H1 (cell line): ENCODE data around the gene DEFB110. TPM values are rescaled to one million over a fixed set of nuclear protein-coding genes. Genes with fewer than 3 reads are reported as not detected.

Source experiments
- CTCF ChIA-PET: fragments of 300-600 bp; sonication (Branson Sonifier 250); formaldehyde crosslinking; loops from one replicate; lab custom pipeline; 2021; ENCODE audit not compliant: partially characterized antibody; lab: Charles Lee
- POLR2A ChIA-PET: fragments of 300-600 bp; sonication (Branson Sonifier 250); formaldehyde crosslinking; loops from one replicate; lab custom pipeline; 2021; ENCODE audit warnings: inconsistent platforms; ENCODE audit not compliant: partially characterized antibody; lab: Charles Lee
- DNase-seq, 2 experiments: peaks; one replicate each; pipeline versions ENCODE4 v3.0.0 to v3.0.0-alpha.2; 2010 to 2022; ENCODE audit warnings: low spot score in 2 of 2, low read depth in 1 of 2, mixed read lengths in 1 of 2
- FAIRE-seq: peaks from 2 replicates; lab custom pipeline; 2011; peaks lifted over from hg19 to GRCh38; lab: Jason Lieb, UNC
- H2AFZ ChIP-seq: 2 replicates; pipeline ENCODE4 v1.8.1; 2012; ENCODE audit warnings: low read length, inconsistent platforms
- H2AK5ac ChIP-seq: 2 replicates; pipeline ENCODE4 v1.6.1; 2013; ENCODE audit warnings: low read depth, low read length
- H2BK120ac ChIP-seq: replicated peaks from 2 replicates; pipeline ENCODE3; 2013; ENCODE audit warnings: low read depth, low read length, inconsistent platforms
- H2BK12ac ChIP-seq: 2 replicates; pipeline ENCODE4 v1.6.1; 2013; ENCODE audit warnings: low read depth, low read length
- H2BK15ac ChIP-seq: 2 replicates; pipeline ENCODE4 v1.6.1; 2013; ENCODE audit warnings: low read length
- H2BK20ac ChIP-seq: 2 replicates; pipeline ENCODE4 v1.6.1; 2013; ENCODE audit warnings: low read length
- H2BK5ac ChIP-seq: 2 replicates; pipeline ENCODE4 v1.6.1; 2013; ENCODE audit warnings: low read depth, low read length
- H3K14ac ChIP-seq: 2 replicates; pipeline ENCODE4 v1.6.1; 2013; ENCODE audit warnings: inconsistent platforms; ENCODE audit not compliant: insufficient read length
- H3K18ac ChIP-seq: 2 replicates; pipeline ENCODE4 v1.6.1; 2013; ENCODE audit warnings: low read length; ENCODE audit errors: extremely low read depth
- H3K23ac ChIP-seq: 2 replicates; pipeline ENCODE4 v1.6.1; 2013; ENCODE audit warnings: inconsistent platforms; ENCODE audit not compliant: insufficient read length
- H3K23me2 ChIP-seq: 2 replicates; pipeline ENCODE4 v1.6.1; 2013; ENCODE audit warnings: low read depth, low read length
- H3K27ac ChIP-seq: 2 replicates; pipeline ENCODE4 v1.6.1; 2011; ENCODE audit warnings: low read depth, low read length, inconsistent platforms
- H3K27me3 ChIP-seq, 4 experiments: replicated peaks in 1 of 4; 1 replicate in 1 of 4; 2 replicates in 3 of 4; pipeline versions ENCODE4 v1.6.1 to v1.8.1; 2011 to 2013; ENCODE audit warnings: low read length in 3 of 4, mild to moderate bottlenecking in 3 of 4, inconsistent platforms in 2 of 4, mixed read lengths in 2 of 4, moderate library complexity in 1 of 4; ENCODE audit not compliant: control insufficient read depth in 3 of 4, insufficient read depth in 3 of 4; ENCODE audit errors: extremely low read depth in 1 of 4
- H3K36me3 ChIP-seq, 4 experiments: 2 replicates each; pipeline versions ENCODE4 v1.6.1 to v1.8.1; 2011 to 2013; ENCODE audit warnings: mild to moderate bottlenecking in 4 of 4, low read length in 3 of 4, moderate library complexity in 2 of 4, control low read depth in 1 of 4, inconsistent platforms in 1 of 4; ENCODE audit not compliant: insufficient read depth in 4 of 4, control insufficient read depth in 2 of 4
- H3K4ac ChIP-seq: replicated peaks from 2 replicates; pipeline ENCODE3; 2013; ENCODE audit warnings: low read length, low read depth, mixed read lengths, inconsistent platforms; ENCODE audit not compliant: insufficient read length
- H3K4me1 ChIP-seq, 4 experiments: replicated peaks in 1 of 4; 1 replicate in 1 of 4; 2 replicates in 3 of 4; pipeline versions ENCODE4 v1.6.1 to v1.8.1; 2011 to 2013; ENCODE audit warnings: low read length in 3 of 4, inconsistent platforms in 2 of 4, mixed read lengths in 1 of 4; ENCODE audit not compliant: insufficient read depth in 4 of 4, control insufficient read depth in 3 of 4
- H3K4me2 ChIP-seq, 2 experiments: 2 replicates each; pipeline versions ENCODE4 v1.6.1 to v1.8.1; 2011 to 2013; ENCODE audit warnings: low read depth in 2 of 2, low read length in 2 of 2, control low read depth in 1 of 2, inconsistent platforms in 1 of 2, mild to moderate bottlenecking in 1 of 2; ENCODE audit not compliant: insufficient read depth in 1 of 2
- H3K4me3 ChIP-seq, 4 experiments: fragments of 200-600, 300-600 bp in 1 of 4; sonication (generic), shearing (Covaris generic), sonication (Bioruptor Twin) in 1 of 4; 2 replicates each; pipeline versions ENCODE4 v1.5.1 to v1.8.1; 2011 to 2016; ENCODE audit warnings: low read length in 4 of 4, low read depth in 3 of 4, control low read depth in 2 of 4, inconsistent platforms in 2 of 4, mild to moderate bottlenecking in 2 of 4, mixed read lengths in 1 of 4, moderate library complexity in 1 of 4; ENCODE audit not compliant: insufficient read depth in 2 of 4; ENCODE audit errors: extremely low read depth in 1 of 4
- H3K56ac ChIP-seq: replicated peaks from 2 replicates; pipeline ENCODE3; 2013; ENCODE audit warnings: low read depth, mild to moderate bottlenecking, mixed read lengths, low read length, inconsistent platforms; ENCODE audit not compliant: insufficient read length
- H3K79me1 ChIP-seq: 2 replicates; pipeline ENCODE4 v1.6.1; 2013; ENCODE audit warnings: low read depth, low read length, control low read depth
- H3K79me2 ChIP-seq, 2 experiments: 2 replicates each; pipeline versions ENCODE4 v1.6.1 to v1.8.1; 2012 to 2013; ENCODE audit warnings: low read length in 2 of 2, mild to moderate bottlenecking in 2 of 2, inconsistent platforms in 1 of 2; ENCODE audit not compliant: insufficient read depth in 2 of 2, control insufficient read depth in 1 of 2
- H3K9ac ChIP-seq, 4 experiments: replicated peaks in 1 of 4; 1 replicate in 1 of 4; 2 replicates in 3 of 4; pipeline versions ENCODE4 v1.6.1 to v1.8.1; 2011 to 2013; ENCODE audit warnings: low read depth in 3 of 4, low read length in 3 of 4, control low read depth in 2 of 4, mild to moderate bottlenecking in 2 of 4, moderate library complexity in 2 of 4, inconsistent platforms in 1 of 4; ENCODE audit errors: extremely low read depth in 1 of 4
- H3K9me3 ChIP-seq, 2 experiments: 2 replicates each; pipeline versions ENCODE4 v1.6.1 to v1.8.1; 2012 to 2013; ENCODE audit warnings: mild to moderate bottlenecking in 2 of 2, moderate library complexity in 2 of 2, control low read depth in 1 of 2, inconsistent platforms in 1 of 2, low read depth in 1 of 2, low read length in 1 of 2, mixed read lengths in 1 of 2; ENCODE audit not compliant: insufficient read depth in 2 of 2
- H4K20me1 ChIP-seq, 2 experiments: replicated peaks in 1 of 2; 2 replicates each; pipeline versions ENCODE3 to v1.8.1; 2011 to 2013; ENCODE audit warnings: inconsistent platforms in 2 of 2, low read length in 2 of 2, mild to moderate bottlenecking in 1 of 2; ENCODE audit not compliant: insufficient read depth in 2 of 2, control insufficient read depth in 1 of 2
- H4K5ac ChIP-seq: 2 replicates; pipeline ENCODE4 v1.6.1; 2013; ENCODE audit warnings: low read length, low read depth, mixed read lengths, inconsistent platforms; ENCODE audit not compliant: insufficient read length
- H4K8ac ChIP-seq: 2 replicates; pipeline ENCODE4 v1.8.0; 2013; ENCODE audit warnings: mild to moderate bottlenecking, moderate library complexity, low read length, inconsistent platforms; ENCODE audit not compliant: insufficient read depth; ENCODE audit errors: extremely low read depth
- H4K91ac ChIP-seq: replicated peaks from 2 replicates; pipeline ENCODE3; 2013; ENCODE audit warnings: low read length, mixed read lengths, inconsistent platforms; ENCODE audit not compliant: insufficient read length
- BACH1 ChIP-seq: IDR thresholded peaks from 2 replicates; pipeline ENCODE4 v1.6.1; 2012; ENCODE audit warnings: low read length, improper control_type of control experiment
- BCL11A ChIP-seq, 2 experiments: IDR thresholded peaks; one replicate each; pipeline ENCODE4 v1.6.1; 2011; ENCODE audit warnings: low read depth in 2 of 2, low read length in 2 of 2, mild to moderate bottlenecking in 2 of 2
- CBX8 ChIP-seq: fragments of 300-800, 300-1000 bp; sonication (generic); IDR thresholded peaks from 2 replicates; pipeline ENCODE4 v1.7.1; 2016; ENCODE audit warnings: low read depth, low read length, borderline replicate concordance
- RAD21 ChIP-seq, 2 experiments: IDR thresholded peaks in 1 of 2; conservative IDR thresholded peaks in 1 of 2; 2 replicates each; pipeline ENCODE4 v1.6.1; 2011; ENCODE audit warnings: low read depth in 2 of 2, low read length in 2 of 2, improper control_type of control experiment in 1 of 2, inconsistent platforms in 1 of 2, mild to moderate bottlenecking in 1 of 2, moderate library complexity in 1 of 2
- WGBS, 2 experiments: shearing (Covaris generic) in 1 of 2; methylation state at CpG; one replicate each; pipeline versions ENCODE4 v1.1.6 to v1.1.7; 2013 to 2015; ENCODE audit warnings: low lambda C conversion rate in 2 of 2, mixed read lengths in 2 of 2, inconsistent platforms in 1 of 2, low coverage in 1 of 2, missing lambda C conversion rate in 1 of 2; ENCODE audit not compliant: insufficient replicate concordance in 2 of 2, insufficient coverage in 1 of 2, insufficient read length in 1 of 2; ENCODE audit errors: extremely low coverage in 1 of 2, missing lambda C conversion rate in 1 of 2; 5-methylcytosine and 5-hydroxymethylcytosine counted together
- polyA plus RNA-seq, 7 experiments: library from polyadenylated mRNA; depleted of rRNA in 3 of 7; stranded (reverse) in 5 of 7; unstranded in 2 of 7; fragments of >200 nt in 5 of 7; fragments of 200-250 nt in 2 of 7; gene quantifications; 1 replicate in 5 of 7; 2 replicates in 1 of 7; 4 replicates in 1 of 7; pipeline versions ENCODE4 v1.2.1 to v1.2.3, GENCODE V29; 2011 to 2013; ENCODE audit warnings: missing spikeins in 2 of 7, mixed read lengths in 2 of 7
- total RNA-seq: library from RNA; stranded (reverse); fragmentation: NEBNext Ultra II Directional; extraction: Animal tissue kit (Norgen Biotek cat#: 25700); gene quantifications from 2 replicates; pipeline ENCODE4 v1.2.1, GENCODE V29; 2021

Gene DEFB110
- total and polyA plus RNA-seq, 2 of the 8 experiments (the other 6 are each of a cell fraction or from before 2014, with no cell fraction given), result not detected

GRCh38 chr6:49979584-49979983, 42.2 kb downstream of the DEFB110 start:
- Histone ChIP-seq H3K79me1 (no peaks in the 10 kb centered on the region), H3K4me2 (no peak overlapping the region), H2AFZ (no peak overlapping the region), H3K9ac (no peak overlapping the region), H3K4me1 (no peaks in the 10 kb centered on the region; a peak in 2 of 7 replicates), H3K4me3 (no peak overlapping the region), H3K56ac (no peak overlapping the region), H2AK5ac (no peak overlapping the region), H2BK20ac (no peak overlapping the region), H3K27me3 (no peaks in the 10 kb centered on the region), H4K8ac (no peak overlapping the region), H2BK5ac (no peak overlapping the region), H3K36me3 (no peaks in the 10 kb centered on the region), H3K9me3 (no peaks in the 10 kb centered on the region), H3K14ac (no peak overlapping the region), H3K23me2 (no peaks in the 10 kb centered on the region), H4K5ac (no peak overlapping the region), H3K18ac (no peak overlapping the region), H3K79me2 (no peaks in the 10 kb centered on the region), H2BK15ac (no peak overlapping the region), H2BK120ac (no peak overlapping the region), H2BK12ac (no peak overlapping the region), H4K20me1 (no peaks in the 10 kb centered on the region), H3K23ac (no peak overlapping the region), H4K91ac (no peak overlapping the region), H3K4ac (no peak overlapping the region), H3K27ac (no peak overlapping the region)
- DNase-seq (no peak), FAIRE-seq (no peak)
- ChIA-PET CTCF (interaction anchor here (1.1 to 1.3 kb wide), 2 partner anchors 11 to 52 kb away, joined by 3 read pairs; no protein-coding TSS in a partner anchor), POLR2A (no interaction called here)
- TF ChIP-seq RAD21 (IDR thresholded peaks at IDR 0.05 in 1 of 2, conservative IDR thresholded peaks at IDR 0.05 in 1 of 2; ENCODE audit: low read depth in 2 of 2, low read length in 2 of 2) (peak in 1 of 2 experiments; percentile 8; a peak in 2 of 4 replicates), BACH1 (no peak), CBX8 (no peak), BCL11A (IDR thresholded peaks at IDR 0.05; ENCODE audit: low read depth in 2 of 2, low read length in 2 of 2) (no peak)
- 86% methylated on average over 4 of the region's 4 CpGs; no CpG with 5 or more reads in 1 of the 2 experiments for WGBS, 2 experiments
